Upper lobe of right lung (tissue), 1 donor: ENCODE data around the gene HS3ST3B1. TPM values are rescaled to one million over a fixed set of nuclear protein-coding genes. Genes with fewer than 3 reads are reported as not detected.

ENCODE experiments used
- ATAC-seq: fragments of 200-7000 bp; cut with Tn5 transposase; one replicate; pipeline ENCODE4 v1.9.1; 2020; ENCODE audit warnings: mild to moderate bottlenecking, moderate library complexity
- DNase-seq: peaks from one replicate; pipeline ENCODE4 v3.0.0-alpha.2; 2020
- H3K27ac ChIP-seq: fragments of 200-600 bp; one replicate; pipeline ENCODE4 v1.8.0; 2022
- H3K27me3 ChIP-seq: fragments of 200-600 bp; one replicate; pipeline ENCODE4 v1.8.0; 2022; ENCODE audit warnings: mild to moderate bottlenecking
- H3K36me3 ChIP-seq: fragments of 200-600 bp; one replicate; pipeline ENCODE4 v1.8.0; 2022
- H3K4me1 ChIP-seq: fragments of 200-600 bp; one replicate; pipeline ENCODE4 v1.8.0; 2022
- H3K4me3 ChIP-seq: fragments of 200-600 bp; one replicate; pipeline ENCODE4 v1.8.0; 2022; ENCODE audit warnings: mild to moderate bottlenecking
- H3K9me3 ChIP-seq: fragments of 200-600 bp; one replicate; pipeline ENCODE4 v1.8.0; 2022
- CTCF ChIP-seq: fragments of 200-600 bp; IDR thresholded peaks from one replicate; pipeline ENCODE4 v1.8.0; 2022; ENCODE audit warnings: antibody characterized with exemption
- intact Hi-C: fragments of 100-400 bp; cut with DNase I; formaldehyde crosslinking; loops from one replicate; pipeline ENCODE4 v1.11.0; 2022
- total RNA-seq: library from RNA; stranded (reverse); fragmentation: NEBNext Ultra II Directional; extraction: Animal tissue kit (Norgen Biotek cat#: 25700); gene quantifications from one replicate; pipeline ENCODE4 v1.2.1, GENCODE V29; 2021
- donor health status: DM: no; HTN: yes; CAD: no; lungs with severe emphysema.

The HS3ST3B1 gene
- total RNA-seq, 1 donor from 2014 or later = 2.7 TPM

- Histone ChIP-seq H3K4me3 (no peak overlapping the region), H3K27ac (no peak overlapping the region), H3K4me1 (no peaks in the 10 kb centered on the region), H3K27me3 (no peaks in the 10 kb centered on the region), H3K36me3 (no peaks in the 10 kb centered on the region), H3K9me3 (no peaks in the 10 kb centered on the region)
- intact Hi-C loops = no loop called here
- no peak for TF ChIP-seq CTCF
- ATAC-seq = no peak
- DNase-seq = no peak
These were observed 92.8 kb downstream of the HS3ST3B1 start for GRCh38 chr17:14393723-14394122.

GRCh38 chr17:14395255-14395654 lies 94.4 kb downstream of the HS3ST3B1 start:
- Histone ChIP-seq H3K4me1 (no peaks in the 10 kb centered on the region), H3K4me3 (no peak overlapping the region), H3K9me3 (no peaks in the 10 kb centered on the region), H3K36me3 (no peaks in the 10 kb centered on the region), H3K27me3 (no peaks in the 10 kb centered on the region), H3K27ac (no peak overlapping the region)
- ATAC-seq (no peak), DNase-seq (no peak)
- intact Hi-C loops = no loop called here
- TF ChIP-seq CTCF = no peak

- no peak for DNase-seq
- H3K4me3 ChIP-seq = no peak overlapping the region
- ATAC-seq = no peak
- H3K36me3 ChIP-seq = no peaks in the 10 kb centered on the region
- H3K27me3 ChIP-seq = no peaks in the 10 kb centered on the region
- TF ChIP-seq CTCF = no peak
- no peaks in the 10 kb centered on the region for H3K4me1 ChIP-seq
- H3K27ac ChIP-seq = no peak overlapping the region
- H3K9me3 ChIP-seq = no peaks in the 10 kb centered on the region
- intact Hi-C loops = no loop called here
These were observed 95.7 kb downstream of the HS3ST3B1 start for GRCh38 chr17:14396547-14396946.

GRCh38 chr17:14398766-14399165 lies 97.9 kb downstream of the HS3ST3B1 start:
- no peak for TF ChIP-seq CTCF
- no peaks in the 10 kb centered on the region for H3K9me3 ChIP-seq
- H3K27me3 ChIP-seq = no peaks in the 10 kb centered on the region
- no peak overlapping the region for H3K27ac ChIP-seq
- no peaks in the 10 kb centered on the region for H3K4me1 ChIP-seq
- no peaks in the 10 kb centered on the region for H3K36me3 ChIP-seq
- DNase-seq = no peak
- ATAC-seq = no peak
- intact Hi-C loops = no loop called here
- H3K4me3 ChIP-seq = no peak overlapping the region

Other genes starting within 250 kb of the HS3ST3B1 start
- gene COX10, start 231.6 kb upstream of the HS3ST3B1 start, total RNA-seq = 13.5 TPM
- gene CDRT15, start 64.2 kb upstream of the HS3ST3B1 start, total RNA-seq = not detected